Suppressor macrophage treated with lipopolysaccharide for 1 hour (primary cell): ENCODE data around the gene ARHGEF9.
A peak's percentile ranks its signal among the peaks of the same experiment; 100 is the strongest.
"Not testable (repeated sequence)": the region's sequence is repeated elsewhere in the genome, so short reads cannot be mapped to it uniquely, and the experiment has no call there.

Experiments used
- DNase-seq, 3 donors: peaks; one replicate each; pipeline ENCODE4 v3.0.0-alpha.2; 2020 to 2022

Gene ARHGEF9

DNA sequence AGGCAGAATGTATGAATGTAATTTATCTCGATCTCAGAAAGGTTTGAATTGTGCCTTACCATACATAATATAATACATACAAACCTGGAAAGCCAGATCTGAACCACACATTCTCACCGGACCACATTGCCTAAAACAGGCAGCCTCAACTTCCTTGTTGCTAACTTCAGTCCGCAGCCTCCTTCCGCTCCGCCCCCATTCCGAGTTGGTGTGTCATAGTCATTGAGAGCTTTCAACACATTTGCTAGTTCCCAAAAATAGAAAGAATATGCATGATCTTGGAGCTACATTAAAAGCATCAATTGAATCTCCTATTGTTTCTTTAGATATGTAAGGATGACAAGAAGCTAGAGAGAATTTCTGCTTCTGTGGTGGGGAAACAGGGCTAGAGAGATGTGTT, 127.2 kb downstream of the ARHGEF9 start:
- DNase-seq, result peak; percentile 50 to 65 (median 63)

DNA sequence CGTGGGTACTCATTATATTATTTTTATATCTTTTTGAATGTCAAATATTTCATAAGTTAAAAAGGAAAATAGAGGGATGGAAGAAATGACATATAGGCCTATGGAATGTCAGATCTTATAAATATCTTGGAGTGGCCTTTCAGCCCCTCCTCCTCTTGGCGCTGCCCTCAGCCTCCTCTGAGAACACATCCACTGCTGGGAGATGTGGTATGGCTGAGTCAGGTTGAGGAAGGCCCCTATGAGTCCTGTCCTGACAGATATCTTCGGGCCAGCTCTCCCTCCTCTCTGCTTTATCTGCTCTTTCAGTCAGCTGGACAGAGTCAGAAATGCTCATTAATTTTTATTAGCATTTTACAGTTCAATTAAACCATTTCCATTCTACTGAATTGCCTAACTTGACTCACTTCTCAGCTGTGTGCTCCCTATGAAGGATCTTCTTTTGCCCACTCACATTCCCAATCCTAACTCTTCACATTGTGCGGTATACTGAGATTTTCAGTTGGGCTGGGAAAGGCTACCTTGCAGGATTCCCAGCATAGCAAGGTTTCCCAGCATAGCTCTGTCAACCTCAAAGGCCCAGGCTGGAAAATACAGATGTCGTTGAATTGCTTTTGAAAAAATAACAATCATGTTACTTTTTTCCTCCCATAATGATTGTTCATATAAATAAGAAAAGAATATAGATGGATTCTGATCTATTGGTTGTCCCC, 128.0 kb downstream of the ARHGEF9 start:
- no peak for DNase-seq

DNA sequence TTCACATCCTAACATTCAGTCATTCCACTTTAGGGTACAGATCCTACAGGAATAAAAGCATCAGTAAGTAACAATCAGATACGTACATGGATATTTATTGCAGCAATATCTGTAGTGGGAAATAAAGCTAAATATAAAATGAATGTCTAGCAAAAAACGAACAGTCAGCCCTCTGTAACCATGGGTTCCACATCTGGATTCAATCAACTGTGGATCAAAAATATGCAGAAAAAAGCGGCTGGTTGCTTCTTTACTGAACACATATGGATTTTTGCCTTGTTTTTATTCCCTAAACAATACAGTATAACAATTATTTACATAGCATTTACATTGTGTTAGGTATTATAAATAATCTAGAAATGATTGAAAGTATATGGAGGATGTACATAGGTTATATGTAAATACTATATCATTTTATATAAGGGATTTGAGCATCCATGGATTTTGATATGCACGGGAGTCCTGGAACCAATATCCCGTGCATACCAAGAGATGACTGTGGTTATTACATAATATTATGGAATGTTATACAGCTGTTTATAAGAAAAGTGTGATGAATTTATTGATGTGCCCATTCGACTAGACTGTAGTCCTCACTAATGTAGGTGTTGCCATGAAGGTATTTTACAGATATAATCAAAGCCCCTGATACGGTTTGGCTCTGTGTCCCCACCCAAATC, 132.8 kb downstream of the ARHGEF9 start:
- DNase-seq, result no peak

DNA sequence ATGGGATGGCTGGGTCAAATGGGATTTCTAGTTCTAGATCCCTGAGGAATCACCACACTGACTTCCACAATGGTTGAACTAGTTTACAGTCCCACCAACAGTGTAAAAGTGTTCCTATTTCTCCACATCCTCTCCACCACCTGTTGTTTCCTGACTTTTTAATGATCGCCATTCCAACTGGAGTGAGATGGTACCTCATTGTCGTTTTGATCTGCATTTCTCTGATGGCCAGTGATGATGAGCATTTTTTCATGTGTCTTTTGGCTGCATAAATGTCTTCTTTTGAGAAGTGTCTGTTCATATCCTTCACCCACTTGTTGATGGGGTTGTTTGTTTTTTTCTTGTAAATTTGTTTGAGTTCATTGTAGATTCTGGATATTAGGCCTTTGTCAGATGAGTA, 139.3 kb downstream of the ARHGEF9 start:
- DNase-seq, result not testable (repeated sequence)

DNA sequence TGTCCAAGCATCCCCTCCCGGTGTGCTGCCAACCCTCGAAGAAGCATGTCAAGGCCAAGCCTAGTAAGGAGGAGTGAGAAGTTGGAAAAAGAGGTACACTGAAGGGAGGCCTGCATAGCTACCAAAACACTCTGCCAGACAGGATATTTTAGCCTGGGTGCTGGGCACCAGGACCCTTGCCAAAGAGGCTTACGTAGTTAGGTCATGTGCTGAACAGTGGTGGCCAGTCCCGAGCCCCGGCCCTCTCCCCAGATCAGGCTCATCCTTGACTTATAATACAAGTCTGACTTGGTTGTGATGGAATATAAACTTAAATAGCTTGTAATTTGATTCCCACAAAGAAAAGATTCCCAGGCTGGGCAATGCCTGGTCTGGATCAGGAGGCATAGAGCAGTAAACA, 149.3 kb downstream of the ARHGEF9 start:
- DNase-seq, result no peak

DNA sequence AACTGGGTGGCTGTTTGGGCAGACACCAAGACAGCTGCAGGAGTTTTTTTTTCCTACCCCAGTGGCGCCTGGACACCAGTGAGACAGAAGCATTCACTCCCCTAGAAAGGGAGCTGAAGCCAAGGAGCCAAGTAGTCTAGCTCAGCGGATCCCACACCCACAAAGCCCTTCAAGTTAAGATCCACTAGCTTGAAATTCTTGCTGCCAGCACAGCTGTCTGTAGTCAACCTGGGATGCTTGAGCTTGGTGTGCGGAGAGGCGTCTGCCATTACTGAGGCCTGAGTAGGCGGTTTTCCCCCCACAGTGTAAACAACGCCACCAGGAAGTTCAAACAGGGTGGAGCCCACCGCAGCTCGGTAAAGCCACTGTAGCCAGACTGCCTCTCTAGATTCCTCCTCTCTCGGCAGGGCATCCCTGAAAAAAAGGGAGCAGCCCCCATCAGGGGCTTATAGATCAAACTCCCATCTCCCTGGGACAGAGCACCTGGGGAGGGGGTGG, 171.4 kb downstream of the ARHGEF9 start:
- no peak for DNase-seq

DNA sequence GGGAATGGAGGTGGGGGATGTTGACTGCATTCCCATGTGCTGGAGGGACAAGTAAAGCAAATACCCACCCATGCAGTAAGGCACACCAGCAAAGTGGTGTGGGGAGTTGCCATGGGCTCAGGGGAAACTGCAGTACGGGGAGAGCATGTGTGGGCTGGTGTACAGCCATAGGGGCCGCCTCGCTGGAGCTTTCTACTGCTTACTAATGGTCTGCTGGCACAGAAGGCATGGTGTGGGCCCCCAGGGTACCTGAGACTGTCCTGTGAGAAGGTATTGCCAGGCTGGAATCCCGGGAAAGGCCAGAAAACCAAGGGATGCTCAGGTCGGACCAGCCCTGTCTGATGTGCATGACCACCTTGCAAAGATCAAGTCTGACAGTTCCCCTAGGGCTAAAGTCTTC, 199.1 kb downstream of the ARHGEF9 start:
- no peak for DNase-seq
